HG03571 (cell line): Measurements from ENCODE around the gene TMEM128.
"Not testable (repeated sequence)": the region's sequence is repeated elsewhere in the genome, so short reads cannot be mapped to it uniquely, and the experiment has no call there.

Source experiments
- ATAC-seq: cut with Tn5 transposase; IDR thresholded peaks from one replicate; pipeline ENCODE4 v1.9.1; 2021; ENCODE audit not compliant: unreplicated experiment

The TMEM128 gene

DNA sequence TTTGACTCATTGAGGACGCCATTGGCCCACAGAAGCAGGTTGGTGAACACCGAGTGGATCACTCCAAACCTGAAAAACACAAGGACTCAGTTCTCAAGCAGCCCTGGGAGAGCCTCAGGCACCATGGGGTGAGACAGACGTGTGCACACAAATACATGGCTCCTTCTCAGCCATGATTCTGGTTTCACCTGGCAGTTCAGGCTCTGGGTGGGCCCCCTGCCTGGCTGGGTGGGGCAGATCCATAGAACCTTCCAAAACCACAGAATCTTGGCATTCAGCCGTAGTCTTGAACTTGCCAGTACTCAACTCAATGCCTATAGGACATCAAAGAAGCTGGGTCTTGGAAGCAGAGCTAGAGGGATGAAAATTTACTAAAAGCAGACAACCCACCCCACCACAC, 45.5 kb downstream of the TMEM128 start:
- ATAC-seq, result no peak

GRCh38 chr4:4200624-4201023, 47.4 kb downstream of the TMEM128 start:
- ATAC-seq, result no peak

DNA sequence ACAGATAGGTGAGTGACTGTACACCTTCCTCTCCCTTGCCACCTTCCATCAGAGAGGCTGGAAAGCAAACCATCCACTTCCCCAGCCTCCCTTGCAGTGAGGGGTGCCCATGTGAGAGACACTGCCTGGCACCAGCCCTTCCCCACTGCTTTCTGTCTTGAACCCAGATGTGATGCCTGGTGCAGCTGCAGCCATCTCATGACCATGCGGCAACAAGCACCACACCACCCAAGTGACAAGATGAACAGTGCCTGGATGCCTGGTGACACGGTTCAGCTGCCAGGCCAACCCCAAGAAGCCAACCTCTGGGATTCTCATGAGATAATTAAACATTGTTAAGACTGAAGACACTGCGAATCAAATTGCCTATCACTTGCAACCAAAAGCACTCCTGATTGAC, 52.7 kb downstream of the TMEM128 start:
- ATAC-seq, result no peak

- ATAC-seq, result not testable (repeated sequence)
Measured at GRCh38 chr4:4188557-4188956, 59.5 kb downstream of the TMEM128 start.
